Smooth muscle cell (in vitro differentiated cells): ENCODE measurements around the gene TMEM80. TPM values are rescaled to one million over a fixed set of nuclear protein-coding genes. Genes with fewer than 3 reads are reported as not detected.

Source experiments
- DNase-seq: peaks from one replicate; lab custom pipeline; 2025; ENCODE audit not compliant: unreplicated experiment; lab: John Stamatoyannopoulos, UW
- H2AFZ ChIP-seq: fragments of 200-600 bp; sonication (generic); 2 replicates; pipeline ENCODE4 v1.6.0; 2016; ENCODE audit warnings: antibody characterized with exemption, low read depth, mild to moderate bottlenecking
- H3F3A ChIP-seq: fragments of 200-600 bp; sonication (generic); 2 replicates; pipeline ENCODE4 v1.6.0; 2017; ENCODE audit warnings: antibody characterized with exemption, low read depth
- H3K27ac ChIP-seq: fragments of 200-600 bp; sonication (generic); 2 replicates; pipeline ENCODE4 v1.5.1; 2016; ENCODE audit warnings: low read depth, mild to moderate bottlenecking
- H3K27me3 ChIP-seq: fragments of 200-600 bp; sonication (generic); 2 replicates; pipeline ENCODE4 v1.6.1; 2016; ENCODE audit warnings: low read depth, mild to moderate bottlenecking
- H3K36me3 ChIP-seq: fragments of 200-600 bp; sonication (generic); 2 replicates; pipeline ENCODE4 v1.5.1; 2016; ENCODE audit warnings: low read depth
- H3K4me1 ChIP-seq: fragments of 200-600 bp; sonication (generic); 2 replicates; pipeline ENCODE4 v1.5.1; 2016; ENCODE audit warnings: low read depth
- H3K4me2 ChIP-seq: fragments of 200-600 bp; sonication (generic); 2 replicates; pipeline ENCODE4 v1.6.0; 2016; ENCODE audit warnings: mild to moderate bottlenecking
- H3K4me3 ChIP-seq: fragments of 200-600 bp; sonication (generic); 2 replicates; pipeline ENCODE4 v1.5.1; 2016; ENCODE audit warnings: mild to moderate bottlenecking
- H3K79me2 ChIP-seq: fragments of 200-600 bp; sonication (generic); 2 replicates; pipeline ENCODE4 v1.6.0; 2016; ENCODE audit warnings: low read depth, mild to moderate bottlenecking
- H3K9ac ChIP-seq: fragments of 200-600 bp; sonication (generic); 2 replicates; pipeline ENCODE4 v1.6.0; 2016; ENCODE audit warnings: low read depth
- H3K9me3 ChIP-seq: fragments of 200-600 bp; sonication (generic); replicated peaks from 2 replicates; pipeline ENCODE4 v1.5.1; 2016; ENCODE audit warnings: low read depth
- H4K20me1 ChIP-seq: fragments of 200-600 bp; sonication (generic); 2 replicates; pipeline ENCODE4 v1.6.0; 2016; ENCODE audit warnings: low read depth
- WGBS: methylation state at CpG from one replicate; pipeline ENCODE4 v1.1.7; 2016; ENCODE audit warnings: low lambda C conversion rate; 5-methylcytosine and 5-hydroxymethylcytosine counted together
- polyA plus RNA-seq: library from polyadenylated mRNA; unstranded; fragments of >200 nt; fragmentation: Nextera tagmentation; extraction: Ambion mirVana; gene quantifications from 2 replicates; pipeline ENCODE4 v1.2.1, GENCODE V29; 2016
- total RNA-seq: library from RNA; depleted of rRNA; stranded (reverse); fragments of >200 nt; gene quantifications from 2 replicates; pipeline ENCODE4 v1.2.3, GENCODE V29; 2014
- TF ChIP-seq, protein P1 (sequence below): fragments of 200-600 bp; sonication (generic); IDR thresholded peaks from 2 replicates; pipeline ENCODE4 v1.5.1; 2017; ENCODE audit warnings: borderline replicate concordance, mild to moderate bottlenecking, antibody characterized with exemption; ENCODE audit not compliant: insufficient read depth, poor library complexity, severe bottlenecking

TMEM80 gene
- total and polyA plus RNA-seq, 2 experiments from 2014 or later = 5.5 to 14.3 TPM

DNA sequence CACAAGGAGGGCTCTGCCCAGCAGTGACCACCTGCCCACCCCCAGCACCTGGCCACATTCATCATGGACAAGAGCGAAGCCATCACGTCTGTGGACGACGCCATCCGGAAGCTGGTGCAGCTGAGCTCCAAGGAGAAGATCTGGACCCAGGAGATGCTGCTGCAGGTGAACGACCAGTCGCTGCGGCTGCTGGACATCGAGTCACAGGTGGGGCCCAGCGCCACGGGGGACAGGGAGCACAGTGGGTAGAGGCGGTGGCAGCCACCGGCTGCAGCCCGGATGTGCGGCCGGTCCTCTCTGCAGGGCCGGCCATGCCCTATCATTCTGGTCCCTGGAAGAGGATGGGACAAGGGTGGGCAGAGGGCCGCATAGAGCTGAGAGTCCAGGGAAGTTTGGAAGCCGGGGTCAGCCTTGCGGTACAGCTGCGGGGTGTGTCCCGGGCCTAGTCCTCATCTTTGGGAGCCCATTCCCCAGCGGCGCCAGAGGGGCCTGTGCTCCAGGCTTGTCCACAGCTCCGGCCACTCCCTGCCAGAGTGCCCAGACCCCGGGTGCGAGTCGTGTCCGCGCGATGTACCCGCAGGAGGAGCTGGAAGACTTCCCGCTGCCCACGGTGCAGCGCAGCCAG is 24.5 kb downstream of the TMEM80 start:
- no peak overlapping the region for H3K4me3 ChIP-seq
- 89% methylated on average over 34 of the region's 35 CpGs for WGBS
- no peak for DNase-seq
- H3K4me1 ChIP-seq = no peaks in the 10 kb centered on the region
- H3F3A ChIP-seq = no peaks in the 10 kb centered on the region
- H3K4me2 ChIP-seq = no peak overlapping the region
- peaks cover 6% of the 10 kb centered on the region for H3K27me3 ChIP-seq
- peaks cover 32% of the 10 kb centered on the region for H4K20me1 ChIP-seq
- no peaks in the 10 kb centered on the region for H3K79me2 ChIP-seq
- TF ChIP-seq, protein P1, sequence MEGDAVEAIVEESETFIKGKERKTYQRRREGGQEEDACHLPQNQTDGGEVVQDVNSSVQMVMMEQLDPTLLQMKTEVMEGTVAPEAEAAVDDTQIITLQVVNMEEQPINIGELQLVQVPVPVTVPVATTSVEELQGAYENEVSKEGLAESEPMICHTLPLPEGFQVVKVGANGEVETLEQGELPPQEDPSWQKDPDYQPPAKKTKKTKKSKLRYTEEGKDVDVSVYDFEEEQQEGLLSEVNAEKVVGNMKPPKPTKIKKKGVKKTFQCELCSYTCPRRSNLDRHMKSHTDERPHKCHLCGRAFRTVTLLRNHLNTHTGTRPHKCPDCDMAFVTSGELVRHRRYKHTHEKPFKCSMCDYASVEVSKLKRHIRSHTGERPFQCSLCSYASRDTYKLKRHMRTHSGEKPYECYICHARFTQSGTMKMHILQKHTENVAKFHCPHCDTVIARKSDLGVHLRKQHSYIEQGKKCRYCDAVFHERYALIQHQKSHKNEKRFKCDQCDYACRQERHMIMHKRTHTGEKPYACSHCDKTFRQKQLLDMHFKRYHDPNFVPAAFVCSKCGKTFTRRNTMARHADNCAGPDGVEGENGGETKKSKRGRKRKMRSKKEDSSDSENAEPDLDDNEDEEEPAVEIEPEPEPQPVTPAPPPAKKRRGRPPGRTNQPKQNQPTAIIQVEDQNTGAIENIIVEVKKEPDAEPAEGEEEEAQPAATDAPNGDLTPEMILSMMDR = no peak
- H3K9me3 ChIP-seq = no peaks in the 10 kb centered on the region
- H3K9ac ChIP-seq = no peak overlapping the region
- H3K36me3 ChIP-seq = no peaks in the 10 kb centered on the region
- H2AFZ ChIP-seq = no peak overlapping the region
- no peak overlapping the region for H3K27ac ChIP-seq

GRCh38 chr11:720642-721246 is 25.1 kb downstream of the TMEM80 start:
- Histone ChIP-seq H3K27ac (no peak overlapping the region), H3F3A (no peaks in the 10 kb centered on the region), H2AFZ (no peak overlapping the region), H3K4me3 (no peak overlapping the region), H3K9ac (no peak overlapping the region), H3K4me2 (no peak overlapping the region), H3K79me2 (no peaks in the 10 kb centered on the region), H3K4me1 (no peaks in the 10 kb centered on the region), H3K27me3 (peaks cover 12% of the 10 kb centered on the region), H4K20me1 (peaks cover 32% of the 10 kb centered on the region), H3K9me3 (no peaks in the 10 kb centered on the region), H3K36me3 (no peaks in the 10 kb centered on the region)
- no peak for DNase-seq
- TF ChIP-seq, protein P1 = no peak
- 62% methylated on average over 21 of the region's 53 CpGs for WGBS

- Histone ChIP-seq H3K9me3 (no peaks in the 10 kb centered on the region), H3K4me2 (no peak overlapping the region), H3K27ac (no peak overlapping the region), H3K9ac (no peak overlapping the region), H2AFZ (no peak overlapping the region), H3F3A (no peaks in the 10 kb centered on the region), H3K36me3 (no peaks in the 10 kb centered on the region), H4K20me1 (peaks cover 30% of the 10 kb centered on the region), H3K4me1 (peaks cover 5% of the 10 kb centered on the region), H3K79me2 (no peaks in the 10 kb centered on the region), H3K4me3 (no peak overlapping the region), H3K27me3 (peaks cover 18% of the 10 kb centered on the region)
- 87% methylated on average over 16 of the region's 28 CpGs for WGBS
- DNase-seq = no peak
- TF ChIP-seq, protein P1 = no peak
Observed at GRCh38 chr11:721247-721740, 25.7 kb downstream of the TMEM80 start.
